ENCODE measurements around the gene FBXW10B.
A peak's percentile ranks its signal among the peaks of the same experiment; 100 is the strongest.
"Not testable (repeated sequence)": the region's sequence is repeated elsewhere in the genome, so short reads cannot be mapped to it uniquely, and the experiment has no call there.

FBXW10B gene, protein sequence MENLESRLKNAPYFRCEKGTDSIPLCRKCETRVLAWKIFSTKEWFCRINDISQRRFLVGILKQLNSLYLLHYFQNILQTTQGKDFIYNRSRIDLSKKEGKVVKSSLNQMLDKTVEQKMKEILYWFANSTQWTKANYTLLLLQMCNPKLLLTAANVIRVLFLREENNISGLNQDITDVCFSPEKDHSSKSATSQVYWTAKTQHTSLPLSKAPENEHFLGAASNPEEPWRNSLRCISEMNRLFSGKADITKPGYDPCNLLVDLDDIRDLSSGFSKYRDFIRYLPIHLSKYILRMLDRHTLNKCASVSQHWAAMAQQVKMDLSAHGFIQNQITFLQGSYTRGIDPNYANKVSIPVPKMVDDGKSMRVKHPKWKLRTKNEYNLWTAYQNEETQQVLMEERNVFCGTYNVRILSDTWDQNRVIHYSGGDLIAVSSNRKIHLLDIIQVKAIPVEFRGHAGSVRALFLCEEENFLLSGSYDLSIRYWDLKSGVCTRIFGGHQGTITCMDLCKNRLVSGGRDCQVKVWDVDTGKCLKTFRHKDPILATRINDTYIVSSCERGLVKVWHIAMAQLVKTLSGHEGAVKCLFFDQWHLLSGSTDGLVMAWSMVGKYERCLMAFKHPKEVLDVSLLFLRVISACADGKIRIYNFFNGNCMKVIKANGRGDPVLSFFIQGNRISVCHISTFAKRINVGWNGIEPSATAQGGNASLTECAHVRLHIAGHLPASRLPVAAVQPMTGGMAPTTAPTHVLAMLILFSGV

DNA sequence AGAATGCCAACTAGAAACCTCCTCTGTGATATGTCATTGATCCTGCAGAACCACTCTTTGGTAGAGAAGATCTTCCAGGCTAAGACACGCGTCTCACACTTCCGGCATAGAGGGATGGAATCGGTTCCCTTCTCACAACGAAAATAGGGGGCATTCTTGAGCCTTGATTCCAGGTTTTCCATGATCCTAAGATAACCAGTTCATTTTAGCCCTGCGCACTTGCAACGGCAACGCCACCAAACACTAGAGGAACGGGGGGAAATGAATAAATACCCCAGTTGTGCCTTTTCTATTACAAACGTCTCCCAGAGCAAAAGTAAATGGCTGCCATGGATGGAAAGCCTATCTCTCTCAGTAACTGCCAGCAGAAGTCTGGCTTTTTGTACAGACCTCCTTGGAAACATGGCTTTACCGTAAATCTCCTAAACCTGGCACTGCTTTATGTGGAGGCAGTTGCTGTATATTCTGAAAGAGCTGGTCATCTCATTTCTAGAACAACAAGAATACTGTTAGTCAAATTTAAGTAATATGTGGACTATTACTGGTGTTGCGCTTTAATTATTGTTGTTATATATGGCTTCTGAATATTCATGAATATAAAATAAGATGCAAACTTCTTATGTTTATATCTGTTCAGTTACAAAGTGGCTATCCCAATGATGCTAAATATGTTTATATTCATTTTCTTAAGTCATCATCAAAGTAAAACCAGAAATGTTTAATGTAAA lies at the start of gene FBXW10B:
TSS of gene FBXW10B (minus strand) at position 374 of the 728 bp plus-strand sequence. CDS start at position 182, 192 bp downstream.
- DNase-seq (ENCODE audit: low read depth in 2 of 3, low spot score in 1 of 3), result not testable (repeated sequence)

DNA sequence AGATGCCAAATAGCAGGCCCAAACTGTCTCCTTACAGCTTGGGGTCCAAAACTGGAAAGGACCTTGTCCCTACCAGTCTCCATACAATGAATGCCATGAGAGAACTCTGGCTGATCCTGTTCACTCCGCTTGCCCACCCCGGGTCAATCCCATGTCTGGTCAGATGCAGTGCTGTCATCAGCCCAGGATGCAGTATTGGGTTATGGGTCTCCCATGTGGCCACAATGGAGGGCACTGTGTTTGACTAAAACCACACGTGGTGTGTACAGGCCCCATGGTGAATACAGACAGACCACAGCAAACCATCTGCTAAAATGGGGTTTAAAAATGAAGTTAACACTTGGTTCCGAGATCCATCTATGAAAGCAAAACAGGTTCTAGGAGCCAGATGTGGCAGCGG lies 44.2 kb upstream of the FBXW10B start:
- DNase-seq (ENCODE audit: low read depth in 2 of 3, low spot score in 1 of 3), result no peak

DNA sequence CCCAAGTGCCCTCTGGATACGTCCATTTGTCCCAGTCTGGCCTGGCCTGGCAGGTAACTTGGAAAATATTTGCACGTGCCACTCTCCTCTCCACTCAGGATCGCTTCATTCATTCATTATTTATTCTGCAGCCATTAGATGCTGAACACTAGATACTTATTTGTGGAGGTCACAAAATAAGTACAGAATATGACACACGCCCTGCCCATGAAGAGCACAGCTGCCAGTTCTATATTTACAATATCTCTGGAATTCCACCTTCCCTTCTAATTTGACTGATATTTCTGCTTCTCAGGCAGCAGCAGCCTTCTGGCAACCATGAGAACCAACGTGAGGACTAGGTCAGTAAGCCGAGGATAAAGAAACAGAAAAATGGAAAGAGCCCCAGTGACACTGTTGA lies 43.7 kb upstream of the FBXW10B start:
- no peak for DNase-seq (ENCODE audit: low read depth in 2 of 3, low spot score in 1 of 3)

DNA sequence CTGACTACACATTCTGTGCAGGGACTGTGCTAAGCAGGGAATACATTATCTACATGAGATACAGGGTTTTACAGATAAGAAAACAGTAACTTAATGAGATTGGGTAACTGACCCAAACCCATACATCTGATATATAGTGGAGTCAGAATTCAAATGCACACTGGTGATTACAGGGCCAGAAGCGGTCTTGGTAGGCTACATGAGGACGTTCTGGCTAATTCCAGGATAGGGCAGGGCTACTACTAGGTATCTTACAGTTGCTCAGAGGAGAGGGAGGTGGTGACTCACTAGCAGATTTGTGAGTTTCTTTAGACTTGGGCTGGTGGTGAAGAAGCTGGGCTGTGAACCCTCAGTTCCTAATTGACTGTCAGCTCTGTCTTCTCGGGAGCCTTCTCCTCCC lies 43.2 kb upstream of the FBXW10B start:
- DNase-seq (ENCODE audit: low read depth in 2 of 3, low spot score in 1 of 3), result no peak

DNA sequence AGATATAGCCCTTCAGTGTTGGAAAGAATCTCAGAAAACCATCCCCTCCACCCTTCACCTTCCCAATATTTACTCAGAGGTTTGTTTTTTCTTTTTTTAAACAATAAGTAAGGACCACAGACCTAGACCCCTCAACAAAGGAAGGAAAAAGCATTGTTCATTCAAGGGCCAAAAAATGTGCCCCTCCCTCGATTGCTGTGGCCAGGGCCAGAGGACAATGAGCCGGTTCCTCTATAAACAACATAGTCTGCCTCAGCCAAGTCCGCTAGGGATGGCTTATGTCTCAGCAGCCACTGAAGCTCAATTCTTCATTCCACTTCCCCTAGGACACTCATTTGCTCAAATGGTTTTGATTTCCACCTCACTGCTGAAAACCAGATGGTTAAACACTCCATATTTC lies 40.6 kb upstream of the FBXW10B start:
- DNase-seq (ENCODE audit: low read depth in 2 of 3, low spot score in 1 of 3), result no peak

DNA sequence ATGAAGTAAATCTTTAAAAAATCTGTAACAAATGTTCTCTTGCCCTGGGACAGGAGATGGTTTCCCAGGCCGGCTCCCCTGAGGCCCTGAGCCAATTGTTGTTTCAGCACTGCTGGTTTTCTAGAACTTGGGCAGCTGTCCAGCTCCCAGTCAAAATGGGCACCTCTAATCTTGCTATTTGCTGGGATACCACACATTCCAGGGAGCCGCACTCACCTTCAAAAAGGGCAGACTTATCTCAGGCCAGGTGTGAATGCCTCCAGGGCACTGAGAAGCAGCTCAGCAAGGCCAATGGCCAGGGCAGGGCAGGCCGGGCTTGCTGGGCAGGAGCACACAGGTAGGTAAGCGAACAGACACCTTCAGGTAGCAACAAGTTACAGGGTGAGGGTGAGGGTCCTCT lies 40.2 kb upstream of the FBXW10B start:
- DNase-seq (ENCODE audit: low read depth in 2 of 3, low spot score in 1 of 3), result no peak

DNA sequence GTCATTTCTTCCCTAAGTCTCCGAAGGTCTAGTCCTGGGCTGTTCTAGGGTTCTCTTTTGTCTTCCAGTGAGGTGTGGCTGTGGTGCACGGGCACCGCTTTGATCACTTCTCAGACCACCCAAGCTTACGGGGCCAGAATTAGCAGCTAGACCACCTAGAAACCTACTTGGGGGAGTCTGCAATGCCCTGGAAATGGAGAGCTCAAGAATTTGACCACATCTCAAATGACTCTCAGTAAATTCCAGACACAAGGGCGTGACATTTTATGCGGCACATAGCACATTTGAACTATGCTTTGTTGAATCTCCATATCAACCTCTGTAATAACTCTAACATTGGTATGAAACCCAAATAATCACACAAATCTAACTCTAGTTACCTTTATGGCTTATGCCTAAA lies 39.7 kb upstream of the FBXW10B start:
- no peak for DNase-seq (ENCODE audit: low read depth in 2 of 3, low spot score in 1 of 3)

DNA sequence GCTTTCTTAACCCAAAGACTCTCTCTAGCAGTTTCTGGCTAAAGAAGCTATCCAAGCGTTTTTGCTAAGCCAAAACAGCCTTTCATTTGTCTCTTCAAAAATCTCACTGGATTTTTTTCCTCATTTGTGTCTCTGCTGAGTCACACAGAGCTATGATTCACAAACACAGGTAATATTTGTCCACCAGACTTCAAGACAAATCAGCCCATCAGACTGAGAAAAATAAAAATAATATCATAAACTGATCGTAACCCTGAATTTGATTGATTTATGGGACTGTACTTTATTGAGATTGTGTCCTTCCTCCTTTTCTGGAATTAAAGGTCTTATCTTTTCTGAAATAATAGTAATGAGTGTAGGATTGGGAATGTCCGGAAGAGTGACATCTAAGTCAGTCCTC lies 38.8 kb upstream of the FBXW10B start:
- no peak for DNase-seq (ENCODE audit: low read depth in 2 of 3, low spot score in 1 of 3)

DNA sequence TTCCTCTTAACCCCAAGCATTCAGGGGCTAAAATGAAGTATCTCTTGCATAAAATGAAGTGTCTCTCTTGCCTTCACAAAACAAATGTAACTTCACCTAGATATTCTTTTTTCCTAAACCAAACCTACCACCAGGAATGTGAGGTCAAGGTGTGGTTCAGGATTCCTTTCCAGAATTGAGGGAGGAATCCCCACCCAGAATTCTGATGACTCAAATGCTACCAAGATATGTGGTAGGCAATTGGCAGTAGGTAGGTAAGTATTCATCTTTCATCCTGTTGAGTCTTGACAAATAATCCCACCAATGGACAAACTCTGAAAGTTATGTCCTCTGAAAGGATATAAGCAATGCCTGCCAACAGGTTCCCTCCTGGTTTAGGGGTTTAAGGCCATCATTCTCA lies 38.4 kb upstream of the FBXW10B start:
- DNase-seq (ENCODE audit: low read depth in 2 of 3, low spot score in 1 of 3), result no peak

DNA sequence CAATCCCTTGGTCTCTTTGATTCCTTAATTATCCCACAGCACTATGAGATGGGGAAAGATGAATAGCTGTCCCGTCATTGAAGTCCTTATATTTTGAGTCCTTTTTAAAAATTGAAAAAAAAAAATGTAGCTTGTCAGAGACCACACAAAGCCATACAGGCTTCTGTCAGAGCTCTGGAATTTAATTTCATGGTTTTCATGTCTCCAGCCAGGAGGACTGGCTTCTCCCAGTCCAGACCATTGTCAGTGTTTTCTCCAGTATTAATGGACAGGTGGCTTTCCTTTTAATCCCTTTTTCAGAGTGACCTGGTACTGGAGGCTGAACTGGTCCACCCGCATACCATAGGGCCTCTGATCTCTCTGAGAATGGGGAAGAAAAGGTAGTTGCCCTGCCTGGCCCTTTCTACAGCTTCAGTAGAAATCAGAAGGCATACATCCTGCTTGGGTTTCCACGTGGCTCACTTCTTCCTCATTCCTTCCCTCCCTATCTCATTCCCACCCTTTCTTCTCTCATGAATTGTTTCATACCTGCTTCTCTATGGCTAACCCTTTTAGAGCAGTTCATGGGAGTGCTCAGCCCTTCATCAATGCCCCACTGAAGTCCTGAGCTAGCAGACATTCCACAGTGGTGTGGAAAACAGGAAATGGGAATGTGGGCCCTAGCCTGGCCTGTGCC lies 35.5 kb upstream of the FBXW10B start:
- no peak for DNase-seq (ENCODE audit: low read depth in 2 of 3, low spot score in 1 of 3)

DNA sequence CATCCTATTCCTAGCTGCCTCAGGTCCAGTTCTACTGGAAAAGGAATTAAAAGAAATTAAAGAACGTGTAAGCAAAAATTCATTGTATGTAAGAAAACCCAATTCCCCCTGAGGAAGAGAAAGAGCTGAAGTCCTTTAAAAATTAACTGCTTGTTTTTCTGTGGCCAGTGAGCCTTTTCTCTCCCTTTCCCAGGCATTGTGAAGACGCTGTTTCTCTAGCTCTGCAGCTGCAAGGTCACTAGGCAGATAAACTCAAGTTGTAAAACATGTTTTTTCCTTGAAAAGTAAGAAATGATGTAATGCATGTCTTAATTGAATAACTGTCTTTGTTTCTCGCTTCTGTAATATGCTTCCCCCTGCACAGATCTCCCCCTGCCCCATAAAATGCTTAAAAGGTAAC lies 34.9 kb upstream of the FBXW10B start:
- DNase-seq (ENCODE audit: low read depth in 2 of 3, low spot score in 1 of 3), result not testable (repeated sequence)

DNA sequence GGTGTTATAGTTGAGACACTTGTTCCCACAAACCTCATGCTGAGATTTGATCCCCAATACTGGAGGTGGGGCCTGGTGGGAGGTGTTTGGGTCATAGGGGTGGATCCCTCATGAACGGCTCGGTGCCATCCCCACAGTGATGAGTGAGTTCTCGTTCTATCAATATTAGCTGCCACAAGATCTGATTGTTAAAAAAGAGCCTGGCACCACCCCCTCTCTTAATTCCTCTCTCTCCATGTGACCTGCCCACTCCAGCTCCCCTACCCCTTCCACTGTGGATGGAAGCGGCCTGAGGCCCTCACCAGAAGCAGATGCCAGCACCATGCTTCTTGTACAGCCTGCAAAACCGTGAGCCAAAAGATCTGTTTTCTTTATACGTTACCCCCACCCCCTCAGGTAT lies 33.5 kb upstream of the FBXW10B start:
- no peak for DNase-seq (ENCODE audit: low read depth in 2 of 3, low spot score in 1 of 3)

DNA sequence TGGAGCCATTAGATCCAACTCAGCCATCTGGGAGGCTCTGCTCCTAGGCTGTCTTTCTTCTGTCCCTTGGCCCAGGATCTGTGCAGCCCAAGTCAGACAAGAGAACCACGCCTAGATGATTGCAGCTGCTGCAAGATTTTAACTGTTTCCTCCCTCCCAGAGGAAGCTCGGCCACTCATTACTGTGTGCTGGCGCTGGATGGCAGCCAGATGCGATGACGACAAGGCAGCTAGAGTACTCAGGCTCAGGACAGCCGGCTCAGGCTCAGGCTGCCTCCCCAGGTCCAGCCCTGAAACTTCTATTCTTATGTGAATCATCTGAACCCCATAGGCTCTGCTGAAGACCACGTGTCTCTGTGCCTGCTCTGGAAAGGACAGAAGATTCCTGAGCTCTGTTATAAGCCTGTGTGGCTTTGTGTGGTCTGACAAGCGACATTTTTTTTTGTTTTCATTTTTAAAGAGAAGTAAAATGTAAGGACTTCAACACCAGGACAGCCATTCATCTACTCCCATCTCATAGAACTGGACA lies 32.1 kb upstream of the FBXW10B start:
- DNase-seq (ENCODE audit: low read depth in 2 of 3, low spot score in 1 of 3), result peak in 1 of 3 donors; percentile 18

DNA sequence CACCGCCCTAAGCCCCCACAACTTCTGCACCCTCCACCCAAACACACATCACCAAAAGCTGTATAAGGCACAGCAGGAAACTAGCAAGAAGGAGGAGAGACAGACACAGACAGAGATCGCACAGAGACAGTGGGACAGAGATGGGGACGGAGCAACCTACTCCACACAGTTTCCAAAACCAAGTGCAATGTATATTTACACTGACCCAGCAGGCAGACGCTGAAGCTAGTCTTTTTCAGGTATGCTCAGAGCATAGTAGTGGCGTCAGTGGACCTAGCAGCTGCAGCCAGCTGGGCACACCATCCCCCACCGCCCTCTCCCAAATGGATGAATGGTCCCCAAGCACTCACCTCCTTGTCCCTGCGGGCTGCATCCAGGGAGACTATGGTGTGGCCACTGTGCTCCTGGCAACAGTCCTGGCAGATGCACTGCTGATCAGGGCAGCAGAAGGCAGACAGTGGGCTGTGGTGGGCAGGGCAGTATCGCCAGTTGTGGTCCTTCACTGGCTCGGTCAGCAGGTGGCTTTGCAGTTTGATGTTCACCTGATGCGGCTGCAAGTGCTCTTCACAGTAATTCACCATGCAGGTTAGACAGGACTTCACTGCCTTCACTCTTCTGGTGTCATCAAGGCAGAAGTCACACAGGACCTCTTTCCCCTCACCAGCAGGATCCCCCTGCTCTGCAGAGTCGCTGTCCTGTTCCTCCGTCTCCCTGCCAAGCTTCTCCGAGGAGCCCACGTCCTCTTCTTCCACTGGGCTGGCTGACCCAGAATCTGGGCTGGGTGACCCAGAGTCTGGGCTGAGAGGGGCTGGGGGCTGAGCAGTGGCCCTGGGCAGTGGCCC lies 31.5 kb upstream of the FBXW10B start:
- no peak for DNase-seq (ENCODE audit: low read depth in 2 of 3, low spot score in 1 of 3)

DNA sequence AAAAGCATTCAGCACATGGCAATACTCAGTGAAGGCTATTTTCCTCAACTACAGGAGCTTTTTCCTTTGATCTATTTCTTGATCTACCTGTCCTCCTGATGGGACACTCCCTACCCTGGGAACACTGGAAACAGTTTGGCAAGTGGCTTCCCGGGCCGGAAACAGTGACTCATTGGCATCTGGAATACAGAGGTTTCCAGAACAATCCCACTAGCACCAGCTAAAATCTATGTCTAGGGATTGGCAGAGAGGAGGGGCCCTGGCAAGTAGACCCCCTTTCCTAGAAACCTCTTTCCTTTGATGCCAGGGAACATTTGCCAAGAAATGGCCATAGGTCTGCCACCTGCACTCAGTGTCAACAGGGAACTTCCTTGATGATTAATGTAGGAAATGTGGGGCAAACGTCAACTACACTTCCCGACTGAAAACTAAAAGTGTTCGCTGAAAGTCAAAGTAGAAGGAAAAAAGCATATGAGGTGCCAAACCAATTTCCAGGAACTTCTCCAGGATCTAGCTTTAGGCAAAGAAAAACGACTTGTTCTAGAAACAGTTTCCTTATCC lies 30.4 kb upstream of the FBXW10B start:
- no peak for DNase-seq (ENCODE audit: low read depth in 2 of 3, low spot score in 1 of 3)

DNA sequence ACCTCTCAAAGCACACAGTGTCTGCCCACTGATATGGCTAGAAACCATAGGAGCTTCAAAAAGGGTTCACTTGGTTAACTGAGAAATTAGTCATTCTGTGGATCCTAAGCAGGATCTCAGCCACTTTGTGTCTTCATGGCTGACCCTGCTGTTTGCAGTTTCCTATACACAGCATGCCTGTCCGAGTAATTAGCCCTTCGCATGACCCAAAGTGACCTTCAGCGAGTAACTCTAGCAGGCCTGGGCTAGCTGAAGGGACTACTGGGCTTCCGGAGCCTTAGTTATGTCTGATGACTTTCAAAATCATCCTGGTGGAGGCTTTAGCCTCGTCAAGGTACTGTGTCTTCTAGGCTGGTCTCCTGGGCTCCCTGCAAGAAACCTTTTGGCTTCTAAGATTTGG lies 28.9 kb upstream of the FBXW10B start:
- DNase-seq (ENCODE audit: low read depth in 2 of 3, low spot score in 1 of 3), result no peak

DNA sequence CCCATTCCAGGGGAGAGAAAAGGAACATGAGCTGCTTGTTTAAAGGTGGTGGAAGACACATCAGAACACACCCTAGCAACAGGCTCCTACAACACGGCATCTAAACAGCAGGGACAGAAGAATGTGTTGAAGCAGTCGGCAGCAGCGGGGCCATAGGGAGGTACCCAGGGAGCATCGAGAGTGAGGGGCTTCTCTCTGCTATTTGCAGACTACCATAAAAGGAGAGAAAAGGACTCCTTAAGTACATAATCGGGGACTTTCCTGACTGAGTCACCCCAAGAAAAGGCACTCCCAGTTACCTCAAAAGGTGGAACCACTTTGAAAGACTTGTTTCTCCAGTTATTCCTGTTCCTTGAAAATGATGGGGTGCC lies 26.4 kb upstream of the FBXW10B start:
- not testable (repeated sequence) for DNase-seq (ENCODE audit: low read depth in 2 of 3, low spot score in 1 of 3)

DNA sequence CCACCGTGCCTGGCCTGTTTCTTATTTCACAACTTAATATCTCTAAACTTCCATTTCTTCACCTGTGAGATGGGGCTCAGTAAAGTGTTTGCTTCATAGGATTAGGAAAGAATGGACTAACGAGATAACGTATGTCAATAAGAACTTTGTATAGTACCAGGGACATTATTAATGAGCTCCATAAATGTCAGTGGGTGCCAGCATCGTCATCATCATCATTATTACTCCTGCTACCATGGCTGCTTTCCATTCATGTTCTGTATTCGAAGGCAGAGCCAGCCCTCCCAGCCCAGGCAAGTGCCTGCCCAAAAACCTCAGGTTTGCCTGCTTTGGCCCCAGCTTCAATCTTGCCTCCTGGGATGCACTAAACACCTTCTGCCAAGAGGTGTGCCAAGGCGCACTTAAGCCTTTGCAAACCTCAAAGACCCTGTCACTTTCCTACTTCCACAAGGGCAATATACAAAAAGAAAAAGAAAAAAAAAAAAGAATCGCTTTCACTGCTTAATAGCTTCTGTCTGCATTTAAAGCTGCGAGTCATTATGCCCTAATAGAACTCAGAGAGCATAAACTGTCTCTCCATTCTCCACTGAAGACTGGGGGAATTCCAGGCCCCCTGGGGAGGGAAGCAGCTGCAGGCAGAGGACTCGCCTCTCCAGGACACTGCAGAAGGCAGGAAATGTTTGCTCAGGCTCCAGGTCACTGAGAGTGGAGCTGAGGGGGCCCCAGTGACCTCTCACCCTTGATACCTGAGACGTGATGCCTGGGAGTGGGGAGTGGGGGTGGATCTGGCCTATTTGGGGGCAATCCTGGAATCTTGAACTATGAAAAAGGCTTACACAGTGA lies 25.8 kb upstream of the FBXW10B start:
- not testable (repeated sequence) for DNase-seq (ENCODE audit: low read depth in 2 of 3, low spot score in 1 of 3)

Measured in stimulated activated CD4-positive, alpha-beta T cell treated with anti-CD3 and anti-CD28 coated beads, Interleukin-12 subunit alpha, Interleukin-12 subunit beta, amount 100 ng/mL, for 48 hours (primary cell).